Fibroblast of lung (primary cell): Measurements from ENCODE around the gene SMAD5. TPM values are rescaled to one million over a fixed set of nuclear protein-coding genes. Genes with fewer than 3 reads are reported as not detected.

Experiments used
- DNase-seq, 2 donors: peaks; one replicate each; pipeline versions ENCODE4 v3.0.0 to v3.0.0-alpha.2; 2010; ENCODE audit warnings: low read depth in 2 of 2
- H2AFZ ChIP-seq: 2 replicates; pipeline ENCODE4 v1.5.1; 2012; ENCODE audit warnings: low read length, control low read depth, inconsistent platforms
- H3K27ac ChIP-seq: 2 replicates; pipeline ENCODE4 v1.5.1; 2011; ENCODE audit warnings: low read length, control low read depth; ENCODE audit not compliant: insufficient read depth
- H3K27me3 ChIP-seq: 2 replicates; pipeline ENCODE4 v1.5.1; 2011; ENCODE audit warnings: mild to moderate bottlenecking, low read length; ENCODE audit not compliant: control insufficient read depth, insufficient read depth
- H3K36me3 ChIP-seq: 2 replicates; pipeline ENCODE4 v1.5.1; 2011; ENCODE audit warnings: low read length; ENCODE audit not compliant: control insufficient read depth, insufficient read depth
- H3K4me1 ChIP-seq: 2 replicates; pipeline ENCODE4 v1.5.1; 2011; ENCODE audit warnings: low read length; ENCODE audit not compliant: control insufficient read depth, insufficient read depth; ENCODE audit errors: extremely low read depth
- H3K4me2 ChIP-seq: 2 replicates; pipeline ENCODE4 v1.5.1; 2011; ENCODE audit warnings: low read length, control low read depth; ENCODE audit not compliant: insufficient read depth; ENCODE audit errors: extremely low read depth
- H3K4me3 ChIP-seq, 4 experiments: fragments of 200-600 bp in 1 of 4; sonication (generic) in 1 of 4; replicated peaks in 1 of 4; 2 replicates each; pipeline ENCODE4 v1.5.1; 2011 to 2016; ENCODE audit warnings: low read length in 4 of 4, low read depth in 3 of 4, mild to moderate bottlenecking in 3 of 4, control low read depth in 2 of 4, inconsistent platforms in 1 of 4, mixed read lengths in 1 of 4; ENCODE audit not compliant: insufficient read depth in 1 of 4; ENCODE audit errors: control extremely low read depth in 1 of 4
- H3K79me2 ChIP-seq: 2 replicates; pipeline ENCODE4 v1.5.1; 2012; ENCODE audit warnings: mild to moderate bottlenecking, low read length, inconsistent platforms; ENCODE audit not compliant: control insufficient read depth, insufficient read depth
- H3K9ac ChIP-seq: 2 replicates; pipeline ENCODE4 v1.5.1; 2011; ENCODE audit warnings: mild to moderate bottlenecking, low read length, control low read depth; ENCODE audit not compliant: insufficient read depth
- H3K9me3 ChIP-seq: 2 replicates; pipeline ENCODE4 v1.5.1; 2012; ENCODE audit warnings: low read depth, low read length; ENCODE audit not compliant: control insufficient read depth, insufficient read depth
- H4K20me1 ChIP-seq: 2 replicates; pipeline ENCODE4 v1.5.1; 2011; ENCODE audit warnings: low read length; ENCODE audit not compliant: control insufficient read depth, insufficient read depth; ENCODE audit errors: extremely low read depth
- CTCF ChIP-seq, 2 donors: IDR thresholded peaks in 1 of 2; conservative IDR thresholded peaks in 1 of 2; 1 replicate in 1 of 2; 2 replicates in 1 of 2; pipeline ENCODE4 v1.5.1; 2011 to 2012; ENCODE audit warnings: low read length in 2 of 2, control low read depth in 1 of 2, inconsistent platforms in 1 of 2, low read depth in 1 of 2, mild to moderate bottlenecking in 1 of 2
- EZH2 ChIP-seq: IDR thresholded peaks from 2 replicates; pipeline ENCODE4 v1.5.1; 2012; ENCODE audit warnings: low read length, control low read depth, mild to moderate bottlenecking; ENCODE audit errors: missing control alignments
- polyA plus RNA-seq, 2 donors: library from polyadenylated mRNA; depleted of rRNA in 1 of 2; stranded (reverse) in 1 of 2; unstranded in 1 of 2; fragments of >200 nt; gene quantifications; 2 replicates each; pipeline ENCODE4 v1.2.1, GENCODE V29; 2011 to 2012; ENCODE audit warnings: missing spikeins in 1 of 2
- total RNA-seq: library from RNA; depleted of rRNA; stranded (reverse); fragments of >200 nt; gene quantifications from 2 replicates; pipeline ENCODE4 v1.2.1, GENCODE V29; 2014

Gene SMAD5
- total and polyA plus RNA-seq, 2 donors (not counting 1 experiment from before 2014, with no cell fraction given), result 44.3 to 128 TPM

DNA sequence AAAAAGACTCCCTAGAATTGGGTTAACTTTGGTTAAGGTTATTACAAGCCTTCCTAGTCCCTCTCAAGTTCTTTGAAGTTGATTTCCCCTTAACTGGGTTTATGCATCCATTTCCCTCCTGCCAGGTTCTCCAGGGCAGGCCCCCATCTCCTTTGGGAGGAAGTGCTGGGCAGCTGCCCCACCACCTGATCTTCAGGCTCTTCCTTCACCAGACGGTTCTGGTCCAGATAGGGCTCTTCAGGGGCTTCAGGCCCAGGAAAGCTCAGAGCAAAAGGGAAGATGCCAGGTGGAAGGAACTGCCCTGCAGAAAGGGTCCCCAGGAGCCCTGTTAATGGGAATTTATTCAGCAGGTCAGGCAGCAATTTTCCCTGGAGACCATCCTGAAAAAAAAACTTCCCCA lies 58.3 kb downstream of the SMAD5 start:
- no peaks in the 10 kb centered on the region for H3K79me2 ChIP-seq
- no peak for DNase-seq
- H2AFZ ChIP-seq, result no peak overlapping the region
- no peak overlapping the region for H3K9ac ChIP-seq
- TF ChIP-seq EZH2 (no peak), CTCF (conservative IDR thresholded peaks at IDR 0.05 in 1 of 2, IDR thresholded peaks at IDR 0.05 in 1 of 2; ENCODE audit: low read depth in 1 of 2, low read length in 2 of 2) (no peak)
- no peaks in the 10 kb centered on the region for H3K9me3 ChIP-seq
- H3K4me3 ChIP-seq, result no peak overlapping the region
- H4K20me1 ChIP-seq, result no peaks in the 10 kb centered on the region
- H3K4me2 ChIP-seq, result no peak overlapping the region
- H3K27me3 ChIP-seq, result peaks cover 37% of the 10 kb centered on the region
- no peaks in the 10 kb centered on the region for H3K36me3 ChIP-seq
- no peaks in the 10 kb centered on the region for H3K4me1 ChIP-seq
- no peak overlapping the region for H3K27ac ChIP-seq

GRCh38 chr5:136191304-136192014 lies 58.8 kb downstream of the SMAD5 start:
- Histone ChIP-seq H3K9ac (no peak overlapping the region), H3K27me3 (peaks cover 37% of the 10 kb centered on the region), H3K36me3 (no peaks in the 10 kb centered on the region), H4K20me1 (no peaks in the 10 kb centered on the region), H3K4me2 (no peak overlapping the region), H3K79me2 (no peaks in the 10 kb centered on the region), H2AFZ (no peak overlapping the region), H3K9me3 (no peaks in the 10 kb centered on the region), H3K4me1 (no peaks in the 10 kb centered on the region), H3K27ac (no peak overlapping the region), H3K4me3 (peak overlapping the region in 1 of 4 experiments; percentile 20)
- peak; percentile 27 to 54 for DNase-seq
- TF ChIP-seq CTCF (conservative IDR thresholded peaks at IDR 0.05 in 1 of 2, IDR thresholded peaks at IDR 0.05 in 1 of 2; ENCODE audit: low read depth in 1 of 2, low read length in 2 of 2) (no peak), EZH2 (peak; percentile 97)

DNA sequence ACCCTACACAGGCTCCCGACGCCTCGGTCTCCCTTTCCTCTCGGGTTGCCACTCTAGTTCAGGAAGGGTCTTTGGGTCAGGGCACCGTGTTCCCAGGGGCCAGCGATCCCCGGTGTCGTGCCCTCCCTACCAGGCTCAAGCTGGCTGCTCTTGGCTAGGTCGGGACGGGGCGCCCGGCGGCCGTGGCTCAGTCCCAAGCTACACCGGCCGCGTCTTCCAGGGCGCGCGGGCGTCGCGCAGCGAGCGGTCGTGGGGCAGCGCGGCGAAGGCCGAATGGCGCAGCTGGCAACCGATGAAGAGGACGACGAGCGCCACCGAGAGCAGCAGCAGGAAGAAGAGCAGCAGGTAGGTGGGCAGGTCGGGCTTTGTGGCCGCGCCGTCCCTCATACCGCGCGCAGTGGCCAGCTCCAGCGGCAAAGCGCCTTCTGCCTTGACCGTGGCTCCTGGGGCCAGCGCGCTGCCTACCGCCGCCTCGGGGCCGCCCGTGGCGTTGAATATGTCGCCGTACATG lies 59.4 kb downstream of the SMAD5 start:
- peak overlapping the region in 2 of 4 experiments; percentile 10 to 20 for H3K4me3 ChIP-seq
- H3K4me2 ChIP-seq, result peak overlapping the region; percentile 25
- no peak overlapping the region for H3K9ac ChIP-seq
- H3K4me1 ChIP-seq, result no peaks in the 10 kb centered on the region
- no peak for TF ChIP-seq EZH2
- H3K9me3 ChIP-seq, result no peaks in the 10 kb centered on the region
- DNase-seq, result peak in 1 of 2 donors; percentile 16
- H4K20me1 ChIP-seq, result no peaks in the 10 kb centered on the region
- no peak overlapping the region for H3K27ac ChIP-seq
- no peak overlapping the region for H2AFZ ChIP-seq
- no peaks in the 10 kb centered on the region for H3K79me2 ChIP-seq
- peaks cover 37% of the 10 kb centered on the region for H3K27me3 ChIP-seq
- H3K36me3 ChIP-seq, result no peaks in the 10 kb centered on the region
